Measurements from ENCODE around the gene MGAT2. TPM values are rescaled to one million over a fixed set of nuclear protein-coding genes. Genes with fewer than 3 reads are reported as not detected.
A peak's percentile ranks its signal among the peaks of the same experiment; 100 is the strongest.

The MGAT2 gene
- 10 to 100 TPM; 30.2 to 32.7 TPM for total RNA-seq

DNA sequence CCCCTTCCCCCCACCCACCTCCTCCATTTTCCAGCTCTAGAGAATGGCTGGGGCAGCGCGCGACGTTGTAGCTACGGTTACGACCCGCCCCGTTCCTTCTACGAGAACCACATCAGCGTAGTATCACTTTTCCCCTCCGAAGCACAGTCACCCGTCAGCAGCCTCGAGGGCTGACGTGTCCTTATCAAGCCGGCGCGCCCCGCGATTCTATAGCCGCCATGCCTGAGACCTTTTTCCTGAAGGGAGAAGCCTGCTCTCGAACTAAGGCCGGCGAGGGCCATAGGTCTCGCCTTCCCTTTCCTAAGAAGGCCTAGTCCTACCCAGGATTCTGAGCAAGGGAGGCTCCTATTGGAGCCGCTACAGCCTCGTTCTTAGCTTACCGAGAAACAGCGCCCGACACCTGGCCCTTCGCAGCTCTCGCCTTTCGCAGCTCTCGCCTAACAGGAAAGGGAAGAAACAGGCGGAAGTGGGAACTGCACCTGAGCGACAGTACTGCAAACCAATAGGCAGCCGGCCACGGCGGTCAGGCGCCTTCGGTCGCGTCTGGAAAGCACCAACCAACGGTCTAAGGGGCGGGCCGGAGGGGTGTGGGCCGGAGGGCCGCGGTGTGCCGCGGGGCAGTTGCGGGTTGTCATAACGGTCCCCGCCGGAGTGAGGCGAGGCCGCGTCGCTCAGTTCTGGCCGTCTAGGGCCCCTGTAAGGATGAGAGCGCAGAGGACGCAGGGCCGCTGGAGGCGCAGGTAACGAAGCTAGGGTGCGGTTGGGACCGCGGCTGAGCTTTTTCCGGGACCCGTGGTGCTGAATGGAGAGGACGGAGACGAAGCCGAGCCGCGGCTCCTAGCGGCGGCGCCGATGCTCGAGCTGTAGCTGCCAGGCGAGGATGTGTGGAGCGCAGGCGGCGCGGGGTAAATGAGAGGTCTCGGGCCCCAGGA, at the start of gene MGAT2, which contains the start of gene RPL36AL:
Gene MGAT2 (plus strand): TSS at position 618 of the 932 bp plus-strand sequence. CDS start 470 bp downstream, outside the sequence.
Gene RPL36AL (minus strand): TSS at position 445 of the 932 bp plus-strand sequence. CDS start 1,522 bp downstream, outside the sequence.
- ChIA-PET CTCF (interaction anchor here (0.7 to 3.9 kb wide), 19 partner anchors 8 to 242 kb away, joined by 3 to 30 read pairs (median 4); partner anchors contain the start of genes DNAAF2, KLHDC1, KLHDC2 and POLE2), POLR2A (interaction anchor here (0.6 to 5.7 kb wide), 21 partner anchors 9 to 461 kb away, joined by 3 to 60 read pairs (median 4); partner anchors contain the start of genes DNAAF2, KLHDC1, KLHDC2 and LRR1)
- H3K4me1 Mint-ChIP-seq (ENCODE audit: low read depth), result peaks cover 44% of the 10 kb centered on the region
- no peaks in the 10 kb centered on the region for H3K27me3 Mint-ChIP-seq
- intact Hi-C loops (cut with micrococcal nuclease), result loop anchor here (2.0 to 10.0 kb wide), 2 partner anchors 14 to 494 kb away; partner anchors contain the start of genes DNAAF2 and VCPKMT
- H3K36me3 Mint-ChIP-seq (ENCODE audit: low read depth), result peaks cover 67% of the 10 kb centered on the region
- peak; percentile 91 for ATAC-seq
- peak within 1 kb of the TSS; percentile 90 for H3K4me3 Mint-ChIP-seq
- TF ChIP-seq, protein P1, sequence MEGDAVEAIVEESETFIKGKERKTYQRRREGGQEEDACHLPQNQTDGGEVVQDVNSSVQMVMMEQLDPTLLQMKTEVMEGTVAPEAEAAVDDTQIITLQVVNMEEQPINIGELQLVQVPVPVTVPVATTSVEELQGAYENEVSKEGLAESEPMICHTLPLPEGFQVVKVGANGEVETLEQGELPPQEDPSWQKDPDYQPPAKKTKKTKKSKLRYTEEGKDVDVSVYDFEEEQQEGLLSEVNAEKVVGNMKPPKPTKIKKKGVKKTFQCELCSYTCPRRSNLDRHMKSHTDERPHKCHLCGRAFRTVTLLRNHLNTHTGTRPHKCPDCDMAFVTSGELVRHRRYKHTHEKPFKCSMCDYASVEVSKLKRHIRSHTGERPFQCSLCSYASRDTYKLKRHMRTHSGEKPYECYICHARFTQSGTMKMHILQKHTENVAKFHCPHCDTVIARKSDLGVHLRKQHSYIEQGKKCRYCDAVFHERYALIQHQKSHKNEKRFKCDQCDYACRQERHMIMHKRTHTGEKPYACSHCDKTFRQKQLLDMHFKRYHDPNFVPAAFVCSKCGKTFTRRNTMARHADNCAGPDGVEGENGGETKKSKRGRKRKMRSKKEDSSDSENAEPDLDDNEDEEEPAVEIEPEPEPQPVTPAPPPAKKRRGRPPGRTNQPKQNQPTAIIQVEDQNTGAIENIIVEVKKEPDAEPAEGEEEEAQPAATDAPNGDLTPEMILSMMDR (IDR thresholded peaks at IDR 0.05), result no peak
- H3K9me3 Mint-ChIP-seq, result no peaks in the 10 kb centered on the region
- H3K27ac Mint-ChIP-seq, result peak within 1 kb of the TSS; percentile 98
- DNase-seq, result peak; percentile 95

DNA sequence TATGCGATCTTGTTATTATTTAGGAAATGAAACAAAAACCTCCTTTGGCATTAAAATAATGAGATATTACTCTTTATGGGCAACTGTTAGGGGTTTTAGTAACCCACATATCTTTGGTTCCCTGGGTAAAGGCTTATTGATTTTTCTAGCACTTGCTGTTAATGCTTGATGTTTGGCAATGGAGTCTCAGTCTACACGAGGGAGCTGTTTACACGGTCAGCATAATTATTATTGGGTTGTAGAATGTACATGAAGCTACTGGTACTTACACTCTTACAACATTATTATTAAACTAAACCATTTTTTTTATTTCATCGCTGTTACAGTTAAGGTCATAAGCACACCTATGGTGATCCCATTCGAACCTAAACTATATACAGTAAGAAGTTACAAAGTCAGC, 46.6 kb upstream of the MGAT2 start:
- ATAC-seq, result no peak
- ChIA-PET POLR2A (interaction anchor here (4.7 kb wide), 1 partner anchor 11 kb away, joined by 25 read pairs; the partner anchor contains the start of gene RPS29), CTCF (interaction anchor here (0.9 kb wide), 1 partner anchor 112 kb away, joined by 3 read pairs; no protein-coding TSS in a partner anchor)

DNA sequence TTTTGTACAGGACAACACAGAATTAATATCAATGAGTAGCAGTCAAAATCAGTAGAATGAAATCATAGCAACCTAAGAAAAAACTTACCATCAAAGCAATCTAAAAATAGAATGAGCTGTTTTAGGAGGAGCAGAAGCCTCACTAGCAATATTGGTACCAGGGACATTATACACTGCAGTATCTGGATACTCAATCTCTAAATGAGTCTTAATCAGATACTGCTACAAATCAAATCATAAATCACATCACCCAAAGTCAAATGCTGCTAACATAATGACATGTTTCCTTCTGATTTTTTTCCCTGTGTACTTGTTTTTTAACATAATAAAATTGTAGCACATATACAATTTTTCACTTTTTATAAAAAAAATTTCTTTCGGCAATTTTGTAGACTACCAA, 42.5 kb upstream of the MGAT2 start:
- POLR2A ChIA-PET, result no interaction called here
- peaks cover 76% of the 10 kb centered on the region for H3K36me3 Mint-ChIP-seq (ENCODE audit: low read depth)
- CTCF ChIA-PET, result interaction anchor here (1.7 to 1.9 kb wide), 2 partner anchors 9 to 116 kb away, joined by 4 to 7 read pairs; no protein-coding TSS in a partner anchor
- H3K9me3 Mint-ChIP-seq, result no peaks in the 10 kb centered on the region
- TF ChIP-seq, protein P1 (IDR thresholded peaks at IDR 0.05), result no peak
- no peak for DNase-seq
- ATAC-seq, result no peak
- H3K4me1 Mint-ChIP-seq (ENCODE audit: low read depth), result peaks cover 63% of the 10 kb centered on the region
- no peak overlapping the region for H3K27ac Mint-ChIP-seq
- intact Hi-C loops (cut with micrococcal nuclease), result no loop called here
- H3K27me3 Mint-ChIP-seq, result no peaks in the 10 kb centered on the region
- no peak overlapping the region for H3K4me3 Mint-ChIP-seq

More for the DNA sequence above, 46.6 kb upstream of the MGAT2 start:
- Mint-ChIP-seq H3K9me3 (peaks cover 4% of the 10 kb centered on the region), H3K4me1 (ENCODE audit: low read depth) (peaks cover 30% of the 10 kb centered on the region), H3K36me3 (ENCODE audit: low read depth) (peaks cover 69% of the 10 kb centered on the region), H3K27ac (no peak overlapping the region), H3K4me3 (no peak overlapping the region), H3K27me3 (no peaks in the 10 kb centered on the region)
- TF ChIP-seq, protein P1 (IDR thresholded peaks at IDR 0.05), result no peak
- intact Hi-C loops (cut with micrococcal nuclease), result no loop called here
- DNase-seq, result no peak

DNA sequence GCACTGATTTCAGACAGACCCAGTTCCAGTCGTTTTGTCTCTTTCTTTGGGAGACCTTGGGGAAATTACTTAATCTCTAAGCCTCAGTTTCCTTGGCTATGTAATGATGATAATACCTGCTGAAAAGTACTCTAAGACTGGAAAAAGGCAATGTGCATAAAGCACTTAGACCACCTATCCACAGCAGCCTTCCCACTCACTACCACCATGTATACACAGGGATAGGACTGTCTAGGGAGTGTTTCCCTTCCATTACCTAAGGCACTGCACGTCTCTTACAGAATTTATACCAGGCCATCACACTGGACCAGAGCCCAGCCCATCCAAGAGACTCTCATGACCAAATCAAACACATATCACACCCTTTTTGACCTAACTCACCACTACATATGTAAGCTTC, 40.8 kb upstream of the MGAT2 start:
- ATAC-seq (no peak), DNase-seq (no peak)
- TF ChIP-seq, protein P1 (IDR thresholded peaks at IDR 0.05), result no peak
- Mint-ChIP-seq H3K27me3 (no peaks in the 10 kb centered on the region), H3K9me3 (no peaks in the 10 kb centered on the region), H3K4me3 (no peak overlapping the region), H3K36me3 (ENCODE audit: low read depth) (peaks cover 79% of the 10 kb centered on the region), H3K27ac (peak overlapping the region; percentile 23), H3K4me1 (ENCODE audit: low read depth) (peaks cover 66% of the 10 kb centered on the region)
- intact Hi-C loops (cut with micrococcal nuclease), result no loop called here
- ChIA-PET POLR2A (interaction anchor here (0.6 to 1.0 kb wide), 2 partner anchors 20 to 102 kb away, joined by 3 read pairs; no protein-coding TSS in a partner anchor), CTCF (interaction anchor here (1.3 to 1.9 kb wide), 2 partner anchors 41 to 118 kb away, joined by 3 to 7 read pairs; partner anchors contain the start of genes MGAT2 and RPL36AL)
